HK-2 (cell line): ENCODE measurements around the gene OGG1.

Experiments used
- DNase-seq: peaks from one replicate; pipeline ENCODE4 v3.0.0-alpha.2; 2018; ENCODE audit not compliant: unreplicated experiment

OGG1 gene

GRCh38 chr3:9786209-9786739 lies 36.5 kb downstream of the OGG1 start:
- DNase-seq: no peak

GRCh38 chr3:9786825-9787669 lies 37.3 kb downstream of the OGG1 start:
- DNase-seq: no peak

- no peak for DNase-seq
Measured at GRCh38 chr3:9787714-9788113, 38.0 kb downstream of the OGG1 start.

- no peak for DNase-seq
Measured at GRCh38 chr3:9791127-9791526, 41.4 kb downstream of the OGG1 start.

- no peak for DNase-seq
Measured at GRCh38 chr3:9791790-9792404, 42.1 kb downstream of the OGG1 start.

GRCh38 chr3:9792405-9793160 lies 42.8 kb downstream of the OGG1 start, which contains the start of the genes ARPC4 and TADA3:
Gene ARPC4, plus strand, starts transcription at chr3:9793082. Its CDS starts 40 bp downstream, at chr3:9793122.
Gene TADA3, minus strand, starts transcription at chr3:9792473. Its CDS starts 1,007 bp downstream, at chr3:9791466.
- peak; percentile 87 for DNase-seq

GRCh38 chr3:9793161-9793781 lies 43.5 kb downstream of the OGG1 start:
- DNase-seq: peak; percentile 42

- DNase-seq: no peak
Measured at GRCh38 chr3:9794400-9794799, 44.6 kb downstream of the OGG1 start.

GRCh38 chr3:9795207-9795606 lies 45.5 kb downstream of the OGG1 start:
- no peak for DNase-seq

GRCh38 chr3:9797196-9797945 lies 47.6 kb downstream of the OGG1 start:
- DNase-seq: no peak

GRCh38 chr3:9800529-9800928 lies 50.8 kb downstream of the OGG1 start:
- DNase-seq: no peak

- no peak for DNase-seq
Measured at GRCh38 chr3:9803494-9803893, 53.7 kb downstream of the OGG1 start.

- no peak for DNase-seq
Measured at GRCh38 chr3:9804996-9805395, 55.2 kb downstream of the OGG1 start.

- DNase-seq: no peak
Measured at GRCh38 chr3:9806137-9806536, 56.4 kb downstream of the OGG1 start.
